ENCODE data around the gene TNK2. TPM values are rescaled to one million over a fixed set of nuclear protein-coding genes. Genes with fewer than 3 reads are reported as not detected.
"Not testable (repeated sequence)": the region's sequence is repeated elsewhere in the genome, so short reads cannot be mapped to it uniquely, and the experiment has no call there.

TNK2 gene
- total RNA-seq: 10 to 100 TPM; 18.3 to 33.9 TPM
- long read RNA-seq, partial matches to known transcripts: 2 of 6 reads
- long read RNA-seq, other reads (novel, unspliced or antisense): 1 of 6 reads

DNA sequence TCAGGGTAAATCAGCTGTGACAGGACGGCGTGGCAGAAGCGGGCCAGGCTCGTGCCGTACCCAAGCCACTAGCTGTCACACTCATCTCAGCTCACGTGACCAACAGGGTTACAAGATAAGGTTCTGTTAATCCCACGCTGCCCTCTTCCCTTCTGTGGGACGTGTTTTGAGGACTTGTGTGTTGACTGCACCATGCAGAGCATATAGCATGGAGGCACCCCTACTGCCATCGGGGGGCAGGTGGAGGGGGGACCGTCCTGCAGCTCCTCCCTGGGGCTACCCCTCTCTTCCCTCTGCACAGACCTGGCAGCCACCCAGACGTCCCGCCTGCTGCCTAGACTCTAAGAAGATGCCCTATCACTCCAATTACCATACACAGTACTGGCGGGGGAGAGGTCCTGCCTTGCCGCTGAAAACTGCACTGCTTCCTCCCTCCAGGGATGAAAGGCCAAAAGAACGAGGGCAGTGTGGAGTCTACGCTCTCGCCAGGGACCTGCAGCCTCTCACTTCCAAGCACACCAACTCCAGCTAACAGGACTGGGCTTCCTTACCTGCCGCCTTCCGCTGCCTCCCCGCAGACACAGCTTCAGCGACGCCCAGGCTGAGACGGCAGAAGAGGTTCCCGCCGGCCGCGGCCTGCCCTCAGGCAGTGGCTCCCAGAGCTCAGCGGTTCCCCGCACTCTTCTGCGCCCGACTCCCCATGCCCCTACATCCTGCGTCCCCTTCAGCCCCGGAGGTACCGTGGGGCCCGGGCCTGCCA lies at the start of gene TNK2:
TNK2 (minus strand) TSS at position 618 of the 760 bp plus-strand sequence. CDS start 19,963 bp downstream, outside the sequence.
- peak; percentile 50 for ATAC-seq
- intact Hi-C loops (cut with DNase I, micrococcal nuclease): no loop called here
- peak; percentile 69 to 71 for DNase-seq

DNA sequence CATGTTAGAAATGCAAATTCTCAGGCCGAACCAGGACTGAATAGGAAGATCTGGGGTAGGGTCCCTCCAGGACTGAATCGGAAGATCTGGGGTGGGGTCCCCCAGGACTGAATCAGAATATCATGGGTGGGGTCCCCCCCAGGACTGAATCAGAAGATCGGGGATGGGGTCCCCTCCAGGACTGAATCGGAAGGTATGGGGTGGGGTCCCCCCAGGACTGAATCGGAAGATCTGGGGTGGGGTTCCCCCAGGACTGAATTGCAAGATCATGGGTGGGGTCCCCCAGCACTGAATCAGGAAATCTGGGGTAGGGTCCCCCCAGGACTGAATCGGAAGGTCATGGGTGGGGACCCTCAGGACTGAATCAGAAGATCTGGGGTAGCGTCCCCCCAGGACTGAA lies 48.2 kb upstream of the TNK2 start:
- ATAC-seq (no peak), DNase-seq (no peak)
- intact Hi-C loops (cut with DNase I, micrococcal nuclease): no loop called here

DNA sequence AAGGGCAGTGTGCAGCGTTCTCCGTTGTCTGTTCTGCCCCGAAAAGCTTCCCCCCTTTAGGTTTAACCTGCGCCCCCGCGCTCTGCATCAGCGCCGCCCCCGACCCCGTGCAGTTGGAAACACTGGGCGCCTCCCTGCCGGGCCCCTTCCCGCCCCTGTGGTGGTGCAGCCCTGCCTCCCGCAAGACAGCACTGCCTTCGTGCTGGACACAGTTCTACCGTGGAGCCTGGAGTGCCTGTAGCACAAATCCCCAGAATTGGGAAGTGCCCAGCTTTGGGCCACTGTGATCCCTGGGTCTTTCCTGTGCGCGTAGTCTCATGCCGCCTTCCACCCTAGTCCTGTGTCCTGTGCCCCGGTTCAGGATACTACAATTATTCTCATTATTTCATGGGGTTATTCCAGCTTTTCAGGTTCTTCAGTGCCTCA lies 47.1 kb upstream of the TNK2 start:
- DNase-seq (peak in 1 of 2 donors; percentile 39), ATAC-seq (peak; percentile 7)
- intact Hi-C loops (cut with DNase I, micrococcal nuclease): not testable (repeated sequence)

DNA sequence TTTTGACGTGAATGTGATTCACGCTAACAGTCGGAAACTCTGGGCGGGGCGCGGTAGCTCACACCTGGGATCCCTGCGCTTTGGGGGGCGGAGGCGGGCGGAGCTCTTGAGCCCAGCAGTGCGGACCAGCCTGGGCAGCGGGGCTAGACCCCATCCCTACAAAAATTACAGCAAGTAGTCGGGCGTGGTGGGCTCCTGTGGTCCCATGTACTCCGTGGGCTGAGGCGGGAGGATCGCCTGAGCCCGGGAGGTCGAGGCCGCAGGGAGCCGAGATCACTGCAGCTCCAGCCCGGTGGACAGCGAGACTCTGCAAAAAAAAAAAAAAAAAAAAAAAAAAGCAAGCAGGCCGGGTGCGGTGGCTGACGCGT lies 46.4 kb upstream of the TNK2 start:
- DNase-seq: peak in 1 of 2 donors; percentile 56
- intact Hi-C loops (cut with DNase I, micrococcal nuclease): not testable (repeated sequence)
- ATAC-seq: peak; percentile 51

DNA sequence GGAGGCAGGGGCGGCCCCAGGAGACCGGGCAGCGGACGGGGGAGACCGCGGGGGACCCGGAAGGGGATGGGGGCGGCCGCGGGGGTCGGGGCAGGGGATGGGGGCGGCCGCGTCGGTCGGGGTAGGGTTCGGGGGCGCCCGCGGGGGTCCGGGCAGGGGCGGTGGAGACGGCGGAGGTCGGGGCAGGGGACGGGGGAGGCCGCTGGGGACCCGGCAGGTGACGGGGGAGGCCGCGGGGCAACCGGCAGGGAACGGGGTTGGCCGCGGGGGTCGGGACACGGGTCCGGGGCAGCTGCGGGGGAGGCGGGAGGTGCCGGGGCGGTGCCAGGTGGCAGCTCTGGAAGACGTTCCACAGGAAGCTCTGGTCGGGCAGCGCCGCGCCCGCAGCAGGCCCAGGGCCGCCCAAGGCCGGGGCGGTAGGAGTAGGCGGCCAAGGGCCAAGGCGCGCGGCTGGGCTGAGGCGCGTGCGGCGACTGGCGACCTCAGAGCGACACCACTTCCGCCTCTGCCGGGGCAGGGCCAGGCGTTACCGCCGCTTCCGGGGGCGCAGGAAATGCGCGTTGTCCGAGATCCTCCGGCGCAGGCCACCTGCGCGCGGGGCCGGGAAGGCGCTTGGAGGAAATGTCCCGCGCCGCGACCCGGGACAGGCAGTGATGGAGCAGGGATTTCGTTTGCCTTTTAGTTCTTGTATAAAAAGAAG lies 45.9 kb upstream of the TNK2 start:
- ATAC-seq (peak; percentile 95), DNase-seq (peak; percentile 87 to 90)
- intact Hi-C loops (cut with DNase I, micrococcal nuclease): not testable (repeated sequence)

DNA sequence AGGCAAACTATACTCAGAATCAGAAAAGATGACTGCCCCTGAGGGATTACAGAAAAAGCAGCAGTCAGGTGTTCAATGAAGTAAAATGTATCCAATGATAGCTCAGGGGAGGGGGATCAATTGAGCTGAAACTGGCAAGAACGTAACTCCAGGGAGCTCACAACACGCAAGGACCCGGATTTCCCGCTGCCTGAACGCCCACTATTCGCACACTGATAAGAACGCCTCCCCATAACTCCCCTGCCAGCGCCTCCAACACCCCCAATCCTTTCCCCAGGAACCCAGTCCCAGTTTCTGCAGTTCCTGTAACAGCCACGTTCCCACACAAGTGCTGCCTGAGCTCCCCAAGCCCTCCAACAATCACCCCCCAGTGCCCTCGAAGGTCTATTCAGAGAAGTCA lies 44.2 kb upstream of the TNK2 start:
- DNase-seq; ATAC-seq; intact Hi-C loops (cut with DNase I, micrococcal nuclease): not testable (repeated sequence)

DNA sequence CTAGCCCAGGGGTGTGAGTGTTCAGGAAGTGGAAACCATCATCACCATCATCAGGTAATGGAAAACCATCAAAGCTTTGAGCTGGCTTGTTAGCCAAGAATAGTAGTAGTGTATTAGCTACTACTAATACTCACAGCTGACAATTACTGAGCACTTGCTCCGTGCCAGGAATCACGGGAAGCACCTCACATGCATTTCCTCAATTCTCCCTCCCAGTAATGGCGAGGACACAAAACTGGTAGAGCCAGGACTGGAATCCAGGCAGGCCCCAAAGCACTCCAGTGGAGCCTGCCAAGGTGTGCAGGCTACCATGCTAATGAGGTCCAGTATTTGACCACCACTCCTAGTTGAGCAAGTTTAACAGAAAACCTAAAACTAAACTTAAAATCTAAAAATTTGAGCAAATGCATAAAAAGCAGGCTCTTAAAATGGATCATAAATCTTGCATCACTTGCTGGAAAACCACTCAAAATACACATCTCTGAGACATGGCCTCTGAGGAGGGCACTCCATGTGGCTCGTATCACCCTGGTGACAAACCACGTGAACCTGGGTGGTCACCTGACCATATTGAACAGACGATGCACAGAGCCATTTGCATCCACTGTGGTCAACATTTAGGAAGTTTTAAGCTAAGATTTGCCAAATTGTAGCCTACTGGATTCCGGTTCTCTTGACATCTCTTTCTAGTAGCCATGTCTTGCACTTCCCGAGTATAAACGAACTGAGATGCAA lies 43.3 kb upstream of the TNK2 start:
- DNase-seq; intact Hi-C loops (cut with DNase I, micrococcal nuclease); ATAC-seq: not testable (repeated sequence)

DNA sequence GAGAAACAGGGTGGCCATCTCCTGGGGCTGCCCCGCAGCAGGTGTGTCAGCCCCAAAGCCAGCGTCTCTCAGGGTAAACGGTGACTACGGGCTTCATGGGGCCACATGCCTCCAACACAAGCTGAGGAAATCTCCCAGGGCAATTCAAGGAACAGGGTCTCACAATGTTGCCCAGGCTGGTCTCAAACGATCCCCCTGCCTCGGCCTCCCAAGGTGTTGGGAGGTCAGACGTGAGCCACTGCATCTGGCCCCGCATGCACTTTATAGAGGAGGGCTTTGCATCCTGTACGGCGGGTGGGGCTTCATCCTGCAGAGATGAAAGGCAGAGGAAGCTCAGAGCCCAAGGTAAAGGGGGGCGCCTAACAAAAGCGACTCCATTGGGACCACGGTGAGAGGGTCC lies 42.4 kb upstream of the TNK2 start:
- intact Hi-C loops (cut with DNase I, micrococcal nuclease); ATAC-seq; DNase-seq: not testable (repeated sequence)

DNA sequence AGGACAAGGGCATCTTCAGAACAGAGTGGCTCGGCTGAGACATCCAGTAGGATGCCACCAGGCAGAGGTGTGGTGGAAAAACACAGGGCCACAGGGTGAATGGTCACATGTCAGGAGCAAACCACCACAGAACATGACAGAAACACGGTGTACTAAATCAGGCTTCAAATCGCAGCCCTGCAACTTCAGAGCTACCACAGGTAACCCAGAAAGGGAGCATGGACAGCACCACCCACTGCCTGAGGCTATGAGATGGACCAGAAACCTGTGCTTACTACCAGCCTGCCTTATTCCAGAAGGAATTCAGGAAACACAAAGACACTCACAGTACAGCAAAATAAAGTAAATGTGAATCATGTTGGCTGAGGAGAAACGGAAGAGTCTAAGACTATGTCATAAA lies 41.8 kb upstream of the TNK2 start:
- intact Hi-C loops (cut with DNase I, micrococcal nuclease); DNase-seq; ATAC-seq: not testable (repeated sequence)

DNA sequence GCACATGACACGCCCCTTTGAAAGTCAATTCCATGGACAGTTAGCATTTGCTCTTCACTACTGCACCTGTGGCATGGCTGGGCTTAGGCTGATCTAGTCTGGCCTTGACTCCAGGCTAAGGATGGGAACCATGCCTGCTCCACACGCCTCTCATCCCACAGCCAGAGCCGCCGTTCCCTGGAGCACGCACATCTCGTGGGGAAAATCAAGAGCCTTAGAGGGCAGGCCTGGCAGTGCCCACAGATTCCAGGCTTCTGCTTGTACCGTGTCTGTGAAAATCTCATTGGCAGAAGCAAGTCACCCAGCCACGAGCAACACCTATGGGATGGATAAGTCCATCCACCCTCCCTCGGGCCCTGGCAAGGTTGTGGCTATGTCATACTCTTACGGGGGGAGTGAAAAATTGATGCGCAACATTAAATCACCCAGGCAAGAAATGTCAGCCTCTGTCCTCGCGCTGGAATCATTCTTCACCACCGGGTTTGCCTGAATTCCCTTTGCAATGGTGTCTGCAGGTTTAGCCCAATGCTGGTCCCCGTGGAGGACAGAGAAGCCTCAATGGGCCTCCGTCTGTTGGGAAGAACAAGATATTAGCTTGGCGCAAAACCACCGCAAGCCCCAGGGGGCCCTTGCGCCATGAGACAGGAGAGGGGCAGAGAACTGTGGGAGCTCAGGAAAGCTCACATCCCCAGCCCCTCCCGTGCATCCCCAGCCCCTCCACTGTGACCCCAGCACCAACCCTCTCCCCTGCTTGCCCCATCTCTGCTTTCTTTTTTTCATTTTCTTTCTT lies 38.8 kb upstream of the TNK2 start:
- DNase-seq; intact Hi-C loops (cut with DNase I, micrococcal nuclease); ATAC-seq: not testable (repeated sequence)

DNA sequence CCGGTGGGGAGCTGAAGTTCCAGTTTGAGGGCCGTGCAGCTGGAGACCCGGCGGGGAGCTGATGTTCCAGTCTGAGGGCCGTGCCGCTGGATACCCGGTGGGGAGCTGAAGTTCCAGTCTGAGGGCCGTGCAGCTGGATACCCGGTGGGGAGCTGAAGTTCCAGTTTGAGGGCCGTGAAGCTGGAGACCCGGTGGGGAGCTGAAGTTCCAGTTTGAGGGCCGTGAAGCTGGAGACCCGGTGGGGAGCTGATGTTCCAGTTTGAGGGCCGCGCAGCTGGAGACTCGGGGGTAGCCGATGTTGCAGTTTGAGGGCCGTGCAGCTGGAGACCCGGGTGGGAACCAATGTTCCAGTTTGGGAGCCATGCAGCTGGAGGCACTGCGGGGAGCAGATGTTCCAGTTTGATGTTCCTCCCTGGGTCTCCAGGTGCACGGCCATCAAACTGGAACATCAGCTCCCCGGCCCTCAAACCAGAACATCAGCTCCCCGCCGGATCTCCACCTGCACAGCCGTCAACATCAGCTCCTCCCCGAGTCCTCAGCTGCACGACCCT lies 33.0 kb upstream of the TNK2 start:
- intact Hi-C loops (cut with DNase I, micrococcal nuclease); DNase-seq; ATAC-seq: not testable (repeated sequence)

DNA sequence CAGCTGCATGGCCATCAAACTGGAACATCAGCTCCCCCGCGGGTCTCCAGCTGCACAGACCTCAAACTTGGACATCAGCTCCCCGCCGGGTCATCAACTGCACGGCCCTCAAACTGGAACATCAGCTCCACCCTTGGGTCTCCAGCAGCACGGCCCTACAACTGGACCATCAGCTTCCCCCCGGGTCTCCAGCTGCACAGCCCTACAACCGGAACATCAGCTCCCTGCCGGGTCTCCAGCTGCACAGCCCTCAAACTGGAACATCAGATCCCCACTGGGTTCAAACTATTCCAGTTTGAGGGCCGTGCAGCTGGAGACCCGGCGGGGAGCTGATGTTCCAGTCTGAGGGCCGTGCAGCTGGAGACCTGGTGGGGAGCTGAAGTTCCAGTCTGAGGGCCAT lies 32.5 kb upstream of the TNK2 start:
- ATAC-seq; DNase-seq; intact Hi-C loops (cut with DNase I, micrococcal nuclease): not testable (repeated sequence)

DNA sequence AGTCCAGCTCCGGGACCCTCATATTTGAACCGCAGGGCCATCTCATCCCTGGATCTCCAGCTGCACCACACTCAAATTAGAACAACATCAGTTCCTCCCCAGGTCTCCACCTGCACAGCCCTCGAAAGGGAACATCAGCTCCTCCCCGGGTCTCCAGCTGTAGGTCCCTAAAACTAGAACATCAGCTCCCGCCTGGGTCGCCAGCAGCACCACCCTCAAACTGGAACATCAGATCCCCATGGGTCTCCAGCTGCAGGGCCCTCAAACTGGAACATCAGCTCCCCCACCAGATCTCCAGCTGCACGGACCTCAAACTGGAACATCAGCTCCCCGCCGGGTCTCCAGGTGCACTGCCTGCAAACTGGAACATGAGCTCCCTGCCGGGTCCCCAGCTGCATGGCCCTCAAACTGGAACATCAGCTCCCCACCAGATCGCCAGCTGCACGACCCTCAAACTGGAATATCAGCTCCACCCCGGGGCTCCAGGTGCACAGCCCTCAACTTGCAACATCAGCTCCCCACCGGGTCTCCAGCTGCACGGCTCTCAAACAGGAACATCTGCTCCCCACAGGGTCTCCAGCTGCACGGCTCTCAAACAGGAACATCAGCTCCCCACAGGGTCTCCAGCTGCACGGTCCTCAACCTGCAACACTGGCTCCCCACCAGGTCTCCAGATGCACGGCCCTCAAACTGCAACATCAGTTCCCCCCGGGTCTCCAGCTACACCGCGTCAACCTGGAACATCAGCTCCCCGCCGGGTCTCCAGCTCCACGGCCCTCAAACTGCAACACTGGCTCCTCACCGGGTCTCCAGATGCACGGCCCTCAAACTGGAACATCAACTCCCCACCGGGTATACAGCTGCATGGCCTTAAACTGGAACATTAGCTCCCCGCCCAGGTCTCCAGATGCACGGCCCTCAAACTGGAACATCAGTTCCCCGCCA lies 31.4 kb upstream of the TNK2 start:
- intact Hi-C loops (cut with DNase I, micrococcal nuclease); ATAC-seq; DNase-seq: not testable (repeated sequence)

DNA sequence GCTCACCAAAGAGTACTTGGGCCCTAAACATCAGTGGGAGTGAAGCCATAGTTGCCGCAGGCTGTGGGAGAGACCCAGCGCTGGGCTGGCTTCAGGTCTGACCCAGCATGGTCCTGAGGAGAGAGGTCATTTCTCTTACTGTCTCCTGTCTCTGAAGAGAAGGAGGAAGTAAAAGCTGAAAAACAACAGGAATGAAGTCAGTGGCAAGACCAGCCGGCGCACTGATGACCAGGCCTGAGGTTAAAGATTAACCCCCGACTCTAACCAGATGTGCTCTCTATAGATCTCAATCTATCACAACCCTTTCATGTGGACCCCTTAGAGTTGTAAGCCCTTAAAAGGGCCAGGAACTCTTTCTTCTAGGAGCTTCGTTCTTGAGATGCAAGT lies 24.7 kb upstream of the TNK2 start:
- ATAC-seq (peak; percentile 78), DNase-seq (peak in 1 of 2 donors; percentile 31)
- intact Hi-C loops (cut with DNase I, micrococcal nuclease): not testable (repeated sequence)

DNA sequence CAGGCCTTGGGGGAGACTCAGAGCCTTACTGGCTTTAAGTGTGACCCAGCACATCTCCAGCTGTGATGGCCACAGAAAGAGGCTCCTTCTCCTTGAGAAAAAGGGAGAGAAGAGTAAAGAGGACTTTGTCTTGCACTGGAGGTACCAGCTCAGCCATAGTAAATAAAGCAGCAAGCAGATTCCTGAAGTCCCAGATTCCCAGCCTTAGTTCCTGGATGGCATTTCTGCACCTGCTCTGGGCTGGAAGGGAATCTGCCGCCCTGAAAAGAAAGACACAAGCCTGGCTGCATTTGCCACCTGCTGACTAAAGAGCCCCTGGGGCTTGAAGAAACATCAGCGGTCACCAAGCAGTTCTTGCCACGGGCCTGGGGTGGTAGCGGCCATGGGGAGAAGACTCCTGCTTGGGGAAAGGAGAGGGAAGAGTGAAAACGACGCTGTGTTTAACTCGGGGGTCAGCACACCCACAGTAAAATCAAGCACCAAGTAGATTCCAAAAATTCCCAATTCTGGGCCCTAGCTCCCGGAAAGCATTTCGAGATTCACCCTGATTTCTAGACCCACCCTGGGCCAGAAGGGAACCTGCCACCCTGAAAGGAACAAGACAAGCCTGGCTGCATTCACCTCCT lies 24.2 kb upstream of the TNK2 start:
- DNase-seq (no peak), ATAC-seq (peak; percentile 75)

DNA sequence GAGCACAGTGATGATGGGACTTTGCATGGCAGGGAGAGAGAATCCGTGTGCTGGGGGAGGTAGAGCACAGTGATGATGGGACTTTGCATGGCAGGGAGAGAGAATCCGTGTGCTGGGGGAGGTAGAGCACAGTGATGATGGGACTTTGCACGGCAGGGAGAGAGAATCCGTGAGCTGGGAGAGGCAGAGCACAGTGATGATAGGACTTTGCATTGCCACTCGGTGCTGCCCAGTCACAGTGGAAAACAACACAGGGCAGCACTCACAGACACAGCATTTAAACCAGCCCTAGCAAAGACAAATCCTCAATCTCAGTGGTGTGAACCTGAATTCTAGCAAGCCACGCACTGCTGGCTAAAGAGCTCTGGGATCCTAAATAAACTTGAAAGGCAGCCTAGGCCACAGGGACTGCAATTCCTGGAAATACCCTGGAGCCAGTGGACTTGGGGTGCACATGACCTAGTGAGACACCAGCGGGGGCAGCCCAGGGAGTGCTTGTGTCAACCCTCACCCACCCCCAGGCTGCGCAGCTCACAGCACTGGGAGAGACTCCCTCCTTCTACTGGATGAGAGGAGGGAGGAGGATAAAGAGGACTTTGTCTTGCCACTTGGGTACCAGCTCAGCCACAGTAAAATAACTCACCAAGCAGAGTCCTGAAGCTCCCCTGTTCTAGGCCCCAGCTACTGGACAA lies 23.4 kb upstream of the TNK2 start:
- DNase-seq (no peak), ATAC-seq (peak; percentile 14)
- intact Hi-C loops (cut with DNase I, micrococcal nuclease): no loop called here

More for the DNA sequence above, 24.2 kb upstream of the TNK2 start:
- intact Hi-C loops (cut with DNase I, micrococcal nuclease): no loop called here

Data from left colon (tissue), 2 donors.